ENCODE results near the gene SCGB1D1.

Gene SCGB1D1

DNA sequence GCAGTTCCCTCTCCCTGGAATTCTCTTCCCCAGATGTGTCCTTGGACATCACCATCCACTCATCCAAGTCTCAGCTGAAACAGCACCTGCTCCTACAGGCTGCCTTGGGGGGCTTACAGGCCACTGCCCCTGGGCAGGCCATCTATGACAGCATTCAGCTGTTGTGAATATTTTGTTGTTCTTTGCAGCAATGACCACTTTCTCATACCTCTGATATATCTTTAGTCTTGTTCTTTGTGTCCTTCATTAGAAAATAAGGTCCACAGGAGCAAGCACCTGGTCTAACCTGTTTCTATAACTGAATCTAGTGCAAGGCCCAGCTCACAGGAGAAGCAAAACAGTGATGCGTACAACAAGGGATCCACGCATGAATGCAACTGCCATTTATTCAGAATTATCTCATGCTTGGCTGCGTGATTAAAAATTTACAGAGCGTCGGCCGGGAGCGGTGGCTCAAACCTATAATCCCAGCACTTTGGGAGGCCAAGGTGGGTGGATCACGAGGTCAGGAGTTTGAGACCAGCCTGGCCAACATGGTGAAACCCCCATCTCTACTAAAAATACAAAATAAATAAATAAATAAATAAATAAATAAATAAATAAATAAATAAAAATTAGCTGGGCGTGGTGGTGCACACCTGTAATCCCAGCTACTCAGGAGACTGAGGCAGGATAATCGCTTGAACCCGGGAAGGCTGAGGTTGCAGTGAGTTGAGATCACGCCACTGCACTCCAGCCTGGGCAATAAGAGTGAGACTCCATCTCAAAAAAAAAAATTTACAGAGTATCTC, 16.5 kb downstream of the SCGB1D1 start (continued):
- TF ChIP-seq, protein P1, sequence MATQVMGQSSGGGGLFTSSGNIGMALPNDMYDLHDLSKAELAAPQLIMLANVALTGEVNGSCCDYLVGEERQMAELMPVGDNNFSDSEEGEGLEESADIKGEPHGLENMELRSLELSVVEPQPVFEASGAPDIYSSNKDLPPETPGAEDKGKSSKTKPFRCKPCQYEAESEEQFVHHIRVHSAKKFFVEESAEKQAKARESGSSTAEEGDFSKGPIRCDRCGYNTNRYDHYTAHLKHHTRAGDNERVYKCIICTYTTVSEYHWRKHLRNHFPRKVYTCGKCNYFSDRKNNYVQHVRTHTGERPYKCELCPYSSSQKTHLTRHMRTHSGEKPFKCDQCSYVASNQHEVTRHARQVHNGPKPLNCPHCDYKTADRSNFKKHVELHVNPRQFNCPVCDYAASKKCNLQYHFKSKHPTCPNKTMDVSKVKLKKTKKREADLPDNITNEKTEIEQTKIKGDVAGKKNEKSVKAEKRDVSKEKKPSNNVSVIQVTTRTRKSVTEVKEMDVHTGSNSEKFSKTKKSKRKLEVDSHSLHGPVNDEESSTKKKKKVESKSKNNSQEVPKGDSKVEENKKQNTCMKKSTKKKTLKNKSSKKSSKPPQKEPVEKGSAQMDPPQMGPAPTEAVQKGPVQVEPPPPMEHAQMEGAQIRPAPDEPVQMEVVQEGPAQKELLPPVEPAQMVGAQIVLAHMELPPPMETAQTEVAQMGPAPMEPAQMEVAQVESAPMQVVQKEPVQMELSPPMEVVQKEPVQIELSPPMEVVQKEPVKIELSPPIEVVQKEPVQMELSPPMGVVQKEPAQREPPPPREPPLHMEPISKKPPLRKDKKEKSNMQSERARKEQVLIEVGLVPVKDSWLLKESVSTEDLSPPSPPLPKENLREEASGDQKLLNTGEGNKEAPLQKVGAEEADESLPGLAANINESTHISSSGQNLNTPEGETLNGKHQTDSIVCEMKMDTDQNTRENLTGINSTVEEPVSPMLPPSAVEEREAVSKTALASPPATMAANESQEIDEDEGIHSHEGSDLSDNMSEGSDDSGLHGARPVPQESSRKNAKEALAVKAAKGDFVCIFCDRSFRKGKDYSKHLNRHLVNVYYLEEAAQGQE (tag by site-specific recombination; IDR thresholded peaks at IDR 0.05), result 0 out of 2 replicates have a peak, but pooled peaks have one; percentile 18
- peak; percentile 65 for TF ChIP-seq ZNF623 (tag by site-specific recombination; IDR thresholded peaks at IDR 0.05)
- TF ChIP-seq ZNF510 (tag by site-specific recombination; IDR thresholded peaks at IDR 0.05; ENCODE audit: insufficient replicate concordance), result peak; percentile 35
- peak; percentile 38; the same call in 1 of the 2 replicates for TF ChIP-seq ZNF266 (tag by site-specific recombination; IDR thresholded peaks at IDR 0.05; ENCODE audit: low read depth)
- 0 out of 2 replicates have a peak, but pooled peaks have one; percentile 25 for TF ChIP-seq ZXDB (tag by site-specific recombination; IDR thresholded peaks at IDR 0.05)
- 0 out of 2 replicates have a peak, but pooled peaks have one; percentile 29 for TF ChIP-seq ZNF558 (tag by site-specific recombination; IDR thresholded peaks at IDR 0.05)
- 0 out of 2 replicates have a peak, but pooled peaks have one; percentile 26 for TF ChIP-seq ZNF664 (tag by site-specific recombination; IDR thresholded peaks at IDR 0.05)
- peak; percentile 45; the same call in 1 of the 2 replicates for TF ChIP-seq ZNF433 (tag by site-specific recombination; IDR thresholded peaks at IDR 0.05; ENCODE audit: low read depth)
- TF ChIP-seq ZNF354C (tag by site-specific recombination; IDR thresholded peaks at IDR 0.05; ENCODE audit: borderline replicate concordance, low read depth), result 0 out of 2 replicates have a peak, but pooled peaks have one; percentile 26

DNA sequence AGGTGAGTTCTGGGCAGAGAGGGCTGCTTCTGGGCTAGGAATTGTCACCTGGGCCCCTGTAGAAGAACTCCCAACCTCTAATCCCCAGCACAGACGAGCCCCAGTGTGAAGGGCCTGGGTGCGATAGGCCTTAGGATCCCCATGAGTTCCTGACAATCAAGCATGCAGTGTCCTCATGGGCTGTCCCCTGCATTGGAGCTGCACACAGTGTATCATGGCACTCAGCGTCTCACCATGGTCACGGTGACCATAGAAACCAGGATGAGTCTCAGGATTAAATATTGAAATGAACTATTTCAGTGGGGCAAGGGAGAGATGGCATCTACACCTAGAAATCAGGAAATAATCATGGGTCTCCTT, 18.7 kb downstream of the SCGB1D1 start:
- ChIA-PET POLR2A (interaction anchor here (0.6 kb wide), 1 partner anchor 542 kb away, joined by 3 read pairs; no protein-coding TSS in a partner anchor), CTCF (interaction anchor here (0.6 to 1.0 kb wide), 2 partner anchors 9 to 1603 kb away, joined by 3 to 4 read pairs; no protein-coding TSS in a partner anchor)
- Histone ChIP-seq H3K27ac (ENCODE audit: extremely low read depth, low read depth, low read length) (no peak overlapping the region), H3K36me3 (ENCODE audit: control insufficient read depth in 2 of 2, insufficient read depth in 1 of 2, low read length in 2 of 2) (no peaks in the 10 kb centered on the region), H3K9me3 (ENCODE audit: control insufficient read depth, insufficient read depth, low read depth, low read length) (no peaks in the 10 kb centered on the region), H3K4me3 (ENCODE audit: low read depth, low read length) (no peak overlapping the region), H3K4me1 (ENCODE audit: control insufficient read depth, insufficient read depth, low read length) (no peaks in the 10 kb centered on the region)
- no peak for TF ChIP-seq KLF16 (tag by site-specific recombination; IDR thresholded peaks at IDR 0.05)
- TF ChIP-seq, protein P2, sequence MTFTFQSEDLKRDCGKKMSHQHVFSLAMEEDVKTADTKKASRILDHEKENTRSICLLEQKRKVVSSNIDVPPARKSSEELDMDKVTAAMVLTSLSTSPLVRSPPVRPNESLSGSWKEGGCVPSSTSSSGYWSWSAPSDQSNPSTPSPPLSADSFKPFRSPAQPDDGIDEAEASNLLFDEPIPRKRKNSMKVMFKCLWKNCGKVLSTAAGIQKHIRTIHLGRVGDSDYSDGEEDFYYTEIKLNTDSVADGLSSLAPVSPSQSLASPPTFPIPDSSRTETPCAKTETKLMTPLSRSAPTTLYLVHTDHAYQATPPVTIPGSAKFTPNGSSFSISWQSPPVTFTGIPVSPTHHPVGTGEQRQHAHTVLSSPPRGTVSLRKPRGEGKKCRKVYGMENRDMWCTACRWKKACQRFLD (tag by site-specific recombination; IDR thresholded peaks at IDR 0.05), result no peak
- TF ChIP-seq ZNF560 (tag by site-specific recombination; IDR thresholded peaks at IDR 0.05; ENCODE audit: borderline replicate concordance), result no peak
- TF ChIP-seq, protein P3, sequence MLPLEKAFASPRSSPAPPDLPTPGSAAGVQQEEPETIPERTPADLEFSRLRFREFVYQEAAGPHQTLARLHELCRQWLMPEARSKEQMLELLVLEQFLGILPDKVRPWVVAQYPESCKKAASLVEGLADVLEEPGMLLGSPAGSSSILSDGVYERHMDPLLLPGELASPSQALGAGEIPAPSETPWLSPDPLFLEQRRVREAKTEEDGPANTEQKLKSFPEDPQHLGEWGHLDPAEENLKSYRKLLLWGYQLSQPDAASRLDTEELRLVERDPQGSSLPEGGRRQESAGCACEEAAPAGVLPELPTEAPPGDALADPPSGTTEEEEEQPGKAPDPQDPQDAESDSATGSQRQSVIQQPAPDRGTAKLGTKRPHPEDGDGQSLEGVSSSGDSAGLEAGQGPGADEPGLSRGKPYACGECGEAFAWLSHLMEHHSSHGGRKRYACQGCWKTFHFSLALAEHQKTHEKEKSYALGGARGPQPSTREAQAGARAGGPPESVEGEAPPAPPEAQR (tag by site-specific recombination; IDR thresholded peaks at IDR 0.05), result no peak

DNA sequence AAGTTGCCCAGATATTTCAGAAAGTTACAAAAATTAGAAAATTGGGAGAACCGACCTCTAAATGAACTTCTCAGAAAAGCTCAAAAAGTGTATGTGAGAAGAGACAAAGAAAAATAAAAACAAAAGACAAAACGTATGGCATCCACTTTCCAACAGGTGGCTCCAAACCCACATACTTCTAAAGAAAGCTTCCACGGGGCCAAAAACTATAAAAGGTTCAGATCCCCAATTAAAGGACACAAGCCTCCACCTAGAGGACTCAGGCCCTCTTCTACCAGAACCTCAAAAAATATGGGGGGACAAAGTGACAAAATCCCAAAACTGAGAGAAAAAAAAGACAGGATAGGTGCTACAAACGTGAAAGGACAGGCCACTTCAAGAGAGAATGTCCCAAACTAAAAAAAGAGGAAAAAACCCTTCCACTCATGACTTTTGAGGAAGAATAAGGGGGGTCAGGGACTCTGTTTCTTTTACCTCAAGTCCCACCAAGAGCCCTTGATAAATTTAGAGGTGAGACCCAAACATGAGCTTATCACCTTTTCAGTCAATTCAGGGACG, 27.3 kb downstream of the SCGB1D1 start:
- ChIA-PET POLR2A (interaction anchor here (0.5 kb wide), 1 partner anchor 29 kb away, joined by 4 read pairs; no protein-coding TSS in a partner anchor), CTCF (interaction anchor here (0.6 to 2.1 kb wide), 20 partner anchors 13 to 1710 kb away, joined by 3 to 10 read pairs (median 4); no protein-coding TSS in a partner anchor)

More for the DNA sequence above, 27.3 kb downstream of the SCGB1D1 start:
- TF ChIP-seq SCRT2 (tag by site-specific recombination; IDR thresholded peaks at IDR 0.05) (0 out of 2 replicates have a peak, but pooled peaks have one; percentile 36), MYNN (tag by site-specific recombination; IDR thresholded peaks at IDR 0.05; ENCODE audit: borderline replicate concordance) (no peak), MZF1 (tag by site-specific recombination; IDR thresholded peaks at IDR 0.05; ENCODE audit: borderline replicate concordance) (peak; percentile 94; the same call in 1 of the 2 replicates), ZNF654 (tag by site-specific recombination; IDR thresholded peaks at IDR 0.05; ENCODE audit: low read depth) (peak; percentile 63), ZNF311 (tag by site-specific recombination; IDR thresholded peaks at IDR 0.05; ENCODE audit: borderline replicate concordance) (no peak)
- TF ChIP-seq, protein P4, sequence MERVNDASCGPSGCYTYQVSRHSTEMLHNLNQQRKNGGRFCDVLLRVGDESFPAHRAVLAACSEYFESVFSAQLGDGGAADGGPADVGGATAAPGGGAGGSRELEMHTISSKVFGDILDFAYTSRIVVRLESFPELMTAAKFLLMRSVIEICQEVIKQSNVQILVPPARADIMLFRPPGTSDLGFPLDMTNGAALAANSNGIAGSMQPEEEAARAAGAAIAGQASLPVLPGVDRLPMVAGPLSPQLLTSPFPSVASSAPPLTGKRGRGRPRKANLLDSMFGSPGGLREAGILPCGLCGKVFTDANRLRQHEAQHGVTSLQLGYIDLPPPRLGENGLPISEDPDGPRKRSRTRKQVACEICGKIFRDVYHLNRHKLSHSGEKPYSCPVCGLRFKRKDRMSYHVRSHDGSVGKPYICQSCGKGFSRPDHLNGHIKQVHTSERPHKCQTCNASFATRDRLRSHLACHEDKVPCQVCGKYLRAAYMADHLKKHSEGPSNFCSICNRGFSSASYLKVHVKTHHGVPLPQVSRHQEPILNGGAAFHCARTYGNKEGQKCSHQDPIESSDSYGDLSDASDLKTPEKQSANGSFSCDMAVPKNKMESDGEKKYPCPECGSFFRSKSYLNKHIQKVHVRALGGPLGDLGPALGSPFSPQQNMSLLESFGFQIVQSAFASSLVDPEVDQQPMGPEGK (tag by site-specific recombination; IDR thresholded peaks at IDR 0.05), result no peak
- TF ChIP-seq, protein P5, sequence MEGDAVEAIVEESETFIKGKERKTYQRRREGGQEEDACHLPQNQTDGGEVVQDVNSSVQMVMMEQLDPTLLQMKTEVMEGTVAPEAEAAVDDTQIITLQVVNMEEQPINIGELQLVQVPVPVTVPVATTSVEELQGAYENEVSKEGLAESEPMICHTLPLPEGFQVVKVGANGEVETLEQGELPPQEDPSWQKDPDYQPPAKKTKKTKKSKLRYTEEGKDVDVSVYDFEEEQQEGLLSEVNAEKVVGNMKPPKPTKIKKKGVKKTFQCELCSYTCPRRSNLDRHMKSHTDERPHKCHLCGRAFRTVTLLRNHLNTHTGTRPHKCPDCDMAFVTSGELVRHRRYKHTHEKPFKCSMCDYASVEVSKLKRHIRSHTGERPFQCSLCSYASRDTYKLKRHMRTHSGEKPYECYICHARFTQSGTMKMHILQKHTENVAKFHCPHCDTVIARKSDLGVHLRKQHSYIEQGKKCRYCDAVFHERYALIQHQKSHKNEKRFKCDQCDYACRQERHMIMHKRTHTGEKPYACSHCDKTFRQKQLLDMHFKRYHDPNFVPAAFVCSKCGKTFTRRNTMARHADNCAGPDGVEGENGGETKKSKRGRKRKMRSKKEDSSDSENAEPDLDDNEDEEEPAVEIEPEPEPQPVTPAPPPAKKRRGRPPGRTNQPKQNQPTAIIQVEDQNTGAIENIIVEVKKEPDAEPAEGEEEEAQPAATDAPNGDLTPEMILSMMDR (tag by site-specific recombination; IDR thresholded peaks at IDR 0.05), result 0 out of 2 replicates have a peak, but pooled peaks have one; percentile 20
- H3K4me1 ChIP-seq (ENCODE audit: control insufficient read depth, insufficient read depth, low read length), result no peaks in the 10 kb centered on the region
- H3K27ac ChIP-seq (ENCODE audit: extremely low read depth, low read depth, low read length), result no peak overlapping the region
- H3K9me3 ChIP-seq (ENCODE audit: control insufficient read depth, insufficient read depth, low read depth, low read length), result no peaks in the 10 kb centered on the region
- no peaks in the 10 kb centered on the region for H3K36me3 ChIP-seq (ENCODE audit: control insufficient read depth in 2 of 2, insufficient read depth in 1 of 2, low read length in 2 of 2)
- H3K4me3 ChIP-seq (ENCODE audit: low read depth, low read length), result no peak overlapping the region

Measured in HEK293 (cell line).